NCI-H82 treated with DMSO at 0.1 percent for 48 hours (cell line): Measurements from ENCODE around the gene PAK5.
A peak's percentile ranks its signal among the peaks of the same experiment; 100 is the strongest.

Experiments
- DNase-seq: peaks from one replicate; lab custom pipeline; 2025; ENCODE audit not compliant: unreplicated experiment; lab: John Stamatoyannopoulos, UW

Gene PAK5

GRCh38 chr20:9626357-9626756 lies 212.5 kb downstream of the PAK5 start:
- no peak for DNase-seq

- DNase-seq: peak; percentile 2
These were observed 220.9 kb downstream of the PAK5 start for GRCh38 chr20:9617940-9618339.

GRCh38 chr20:9616833-9617461 lies 221.9 kb downstream of the PAK5 start:
- peak; percentile 40 for DNase-seq

DNA sequence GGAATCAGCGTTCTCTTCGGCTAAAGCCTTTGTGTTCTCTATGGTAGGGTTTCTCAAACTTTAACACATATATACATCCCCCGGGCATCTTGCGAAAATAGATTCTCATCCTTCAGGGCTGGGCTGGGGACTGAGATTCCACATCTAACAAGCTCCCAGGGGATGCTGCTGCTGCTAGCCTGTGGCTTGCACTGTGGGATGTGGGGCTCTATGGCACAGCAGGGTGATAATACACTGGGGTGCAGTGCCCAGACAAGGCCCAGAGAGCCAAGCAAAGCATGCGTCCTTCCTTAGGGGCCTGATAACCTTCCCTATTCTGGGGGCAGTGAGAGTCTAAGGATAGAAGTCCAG lies 222.4 kb downstream of the PAK5 start:
- DNase-seq: no peak

GRCh38 chr20:9615766-9616454 lies 223.0 kb downstream of the PAK5 start:
- no peak for DNase-seq

- DNase-seq: no peak
These were observed 223.8 kb downstream of the PAK5 start for GRCh38 chr20:9615118-9615517.

DNA sequence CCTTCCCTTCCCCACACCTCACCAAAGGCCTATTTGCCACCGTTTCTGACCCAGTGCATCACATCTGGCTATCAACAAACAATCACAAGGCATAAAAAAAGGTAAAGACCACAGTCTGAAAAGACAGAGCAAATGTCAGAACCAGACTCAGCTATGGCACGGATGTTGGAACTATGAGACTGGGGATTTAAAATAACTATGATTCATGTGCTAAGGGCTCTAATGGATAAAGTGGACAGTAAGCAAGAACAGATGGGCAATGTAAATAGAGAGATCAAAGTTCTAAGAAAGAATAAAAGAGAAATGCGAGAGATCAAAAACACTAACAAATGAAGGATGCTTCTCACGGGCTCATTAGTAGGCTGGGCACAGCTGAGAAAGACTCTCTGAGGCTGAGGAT lies 225.0 kb downstream of the PAK5 start:
- no peak for DNase-seq

DNA sequence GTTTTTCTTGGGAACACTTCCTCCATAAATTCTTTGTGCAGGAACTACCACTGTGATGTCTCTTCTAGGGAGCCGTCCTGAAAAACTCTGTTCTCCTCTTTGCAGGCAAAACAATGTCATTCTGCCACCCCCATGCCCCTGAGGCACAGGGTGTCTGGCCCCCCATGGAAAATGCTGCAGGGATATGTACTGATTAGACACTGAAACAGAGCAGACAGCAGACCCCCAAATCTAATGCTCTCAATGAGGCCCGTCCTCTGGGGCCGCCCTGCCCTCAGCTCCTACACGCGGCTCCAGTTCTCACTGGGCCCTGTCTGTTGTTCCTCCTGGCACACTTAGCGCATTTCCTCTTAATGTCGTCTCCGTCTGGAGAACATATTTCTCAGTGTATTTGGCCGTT lies 227.0 kb downstream of the PAK5 start:
- DNase-seq: no peak

- no peak for DNase-seq
These were observed 228.2 kb downstream of the PAK5 start for GRCh38 chr20:9610665-9611064.

- DNase-seq: no peak
These were observed 228.9 kb downstream of the PAK5 start for GRCh38 chr20:9609887-9610502.

GRCh38 chr20:9608639-9609340 lies 230.1 kb downstream of the PAK5 start:
- no peak for DNase-seq

DNA sequence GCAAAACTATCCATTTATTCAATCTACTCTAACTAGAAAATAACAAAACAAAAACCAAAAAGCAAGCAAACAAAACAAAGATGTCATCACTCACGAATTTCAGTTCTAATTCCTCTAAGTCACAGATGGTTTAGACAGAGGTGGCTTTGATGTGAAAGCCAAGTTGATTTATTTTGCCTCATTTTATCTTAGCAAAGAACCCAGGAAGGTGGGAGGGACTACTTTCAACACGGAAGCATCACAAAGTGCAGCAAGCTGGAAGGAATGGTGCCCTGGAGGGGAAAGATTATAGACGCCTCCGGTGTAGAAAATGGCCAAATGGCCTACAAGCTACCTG lies 236.1 kb downstream of the PAK5 start:
- no peak for DNase-seq

DNA sequence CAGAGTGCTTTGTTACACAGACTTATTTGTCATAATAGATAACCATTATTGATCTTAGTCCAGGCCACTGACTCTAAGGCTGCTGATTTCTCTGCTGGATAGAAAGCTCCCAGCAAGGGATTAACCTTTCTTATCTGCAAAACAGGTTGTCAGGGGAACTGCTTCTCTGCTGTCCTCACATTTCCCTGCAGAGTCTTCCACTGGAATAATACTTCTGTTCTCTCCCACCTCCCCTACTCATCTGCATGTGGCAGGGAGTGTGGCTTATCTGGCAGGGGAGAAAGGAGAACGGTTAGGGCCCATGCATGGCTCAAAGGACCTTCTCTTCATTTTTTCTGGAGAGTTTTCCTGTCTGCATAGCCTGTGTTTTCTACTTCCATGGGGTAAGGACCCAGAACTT lies 238.3 kb downstream of the PAK5 start:
- no peak for DNase-seq

DNA sequence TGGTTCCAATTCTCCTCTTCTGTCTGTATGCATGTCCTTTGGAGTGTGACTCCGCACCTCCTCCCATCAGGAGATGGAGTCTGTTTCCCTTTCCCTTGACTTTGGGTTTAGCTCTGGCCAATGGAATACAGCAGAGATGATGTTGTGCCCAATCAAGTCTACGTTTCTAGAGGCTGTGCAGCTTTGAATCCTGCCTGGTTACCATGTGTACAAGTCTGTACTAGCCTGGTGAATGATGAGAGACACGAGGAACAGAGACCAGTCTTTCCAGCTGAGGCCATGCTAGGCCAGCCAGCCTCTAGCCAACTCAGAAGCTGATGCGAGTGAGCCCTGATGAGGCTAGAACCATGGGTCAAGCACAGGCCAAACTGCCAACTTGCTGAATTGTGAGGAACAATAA lies 241.3 kb downstream of the PAK5 start:
- no peak for DNase-seq

DNA sequence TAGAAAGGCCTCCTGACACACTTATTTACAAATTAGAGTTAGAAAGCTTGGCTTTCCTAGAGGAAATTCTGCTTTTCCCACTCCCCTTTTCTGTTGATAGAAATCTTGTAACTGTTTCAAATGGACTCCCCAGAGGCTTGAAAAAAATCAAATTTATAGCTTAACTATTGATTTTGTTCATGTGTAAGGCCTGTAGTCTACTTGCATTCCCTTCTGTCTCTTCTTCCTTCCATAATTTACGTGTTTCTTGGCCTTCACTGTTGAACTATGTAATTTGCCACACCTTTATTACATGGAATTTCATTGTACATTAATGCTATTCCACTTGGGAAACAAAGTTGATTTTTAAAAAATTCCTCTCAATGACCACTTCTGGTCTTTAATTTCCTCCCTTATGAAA lies 243.1 kb downstream of the PAK5 start:
- no peak for DNase-seq

- DNase-seq: no peak
These were observed 244.5 kb downstream of the PAK5 start for GRCh38 chr20:9594284-9594875.

DNA sequence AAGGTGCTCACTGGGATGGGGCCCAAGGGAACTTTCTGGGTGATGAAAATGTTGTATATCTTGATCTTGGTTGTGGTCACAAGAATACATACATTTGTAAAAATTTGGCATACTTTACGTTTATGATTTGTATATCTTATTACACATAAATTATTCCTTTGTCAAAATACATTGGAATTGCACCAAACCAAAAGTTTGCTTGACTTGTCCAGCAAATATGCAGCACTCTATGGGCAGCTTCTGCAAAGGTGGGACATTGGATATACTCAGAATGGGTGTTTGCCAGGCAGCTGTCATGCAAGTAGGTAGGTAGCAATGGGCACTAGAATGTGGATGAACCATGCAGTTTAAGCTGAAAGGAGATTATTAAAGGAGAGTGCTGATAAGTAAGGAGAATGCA lies 246.5 kb downstream of the PAK5 start:
- no peak for DNase-seq

- no peak for DNase-seq
These were observed 247.8 kb downstream of the PAK5 start for GRCh38 chr20:9591080-9591479.

DNA sequence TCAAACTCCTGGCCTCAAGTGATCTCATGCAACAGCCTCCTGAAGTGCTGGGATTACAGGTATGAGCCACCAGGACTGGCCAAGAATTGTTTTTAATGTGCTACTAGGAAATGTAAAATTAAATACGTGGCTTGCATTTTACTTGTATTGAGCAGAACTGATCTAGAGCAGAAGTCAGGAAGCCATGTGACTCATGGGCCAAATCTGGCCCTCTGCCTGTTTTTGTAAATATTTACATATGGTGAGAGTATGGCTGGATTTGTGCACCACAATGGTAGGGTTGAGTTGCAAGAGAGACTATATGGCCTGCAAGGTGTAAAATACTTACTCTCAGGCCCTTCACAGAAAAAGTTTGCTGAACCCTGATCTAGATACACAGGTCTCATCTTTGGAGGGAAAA lies 248.7 kb downstream of the PAK5 start:
- DNase-seq: no peak

DNA sequence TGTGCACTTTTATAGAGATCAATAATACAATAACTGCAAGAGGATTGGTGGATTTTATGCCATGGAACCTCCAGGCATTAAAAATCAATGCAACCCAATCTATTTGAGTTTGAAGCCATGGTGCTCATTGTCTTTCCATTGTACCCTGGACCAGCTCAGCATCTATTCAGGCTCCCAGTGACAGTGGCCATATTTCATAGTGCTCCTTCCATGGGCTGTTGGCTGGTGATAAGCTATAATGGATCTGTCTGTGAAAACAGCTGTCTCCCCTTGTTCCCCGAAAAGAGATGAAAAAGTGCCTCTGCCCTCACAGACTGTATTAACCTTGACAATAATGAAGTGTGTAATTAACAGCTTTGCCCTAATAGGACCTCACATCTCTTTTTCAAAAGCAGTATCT lies 250.2 kb downstream of the PAK5 start:
- DNase-seq: no peak

- no peak for DNase-seq
These were observed 255.7 kb downstream of the PAK5 start for GRCh38 chr20:9583151-9583550.

DNA sequence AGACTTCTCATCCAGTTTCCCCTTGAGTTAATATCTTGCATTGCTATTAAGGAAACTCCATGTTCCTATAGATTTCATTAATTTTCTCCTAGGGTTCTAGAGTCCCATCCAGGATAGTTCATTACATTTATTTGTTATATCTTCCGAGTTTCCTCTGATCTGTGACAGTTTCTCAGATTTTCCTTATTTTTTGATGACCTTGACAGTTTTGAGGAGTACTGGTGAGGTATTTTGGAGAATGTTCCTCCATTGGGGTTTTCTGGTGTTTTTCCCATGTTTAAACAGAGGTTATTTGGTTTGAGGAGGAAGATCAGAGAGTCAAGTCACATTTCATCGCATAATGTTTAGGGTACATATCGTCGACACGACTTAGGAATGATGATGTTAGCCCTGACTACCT lies 256.7 kb downstream of the PAK5 start:
- no peak for DNase-seq
